Measurements from ENCODE around the gene SUN3.

DNA sequence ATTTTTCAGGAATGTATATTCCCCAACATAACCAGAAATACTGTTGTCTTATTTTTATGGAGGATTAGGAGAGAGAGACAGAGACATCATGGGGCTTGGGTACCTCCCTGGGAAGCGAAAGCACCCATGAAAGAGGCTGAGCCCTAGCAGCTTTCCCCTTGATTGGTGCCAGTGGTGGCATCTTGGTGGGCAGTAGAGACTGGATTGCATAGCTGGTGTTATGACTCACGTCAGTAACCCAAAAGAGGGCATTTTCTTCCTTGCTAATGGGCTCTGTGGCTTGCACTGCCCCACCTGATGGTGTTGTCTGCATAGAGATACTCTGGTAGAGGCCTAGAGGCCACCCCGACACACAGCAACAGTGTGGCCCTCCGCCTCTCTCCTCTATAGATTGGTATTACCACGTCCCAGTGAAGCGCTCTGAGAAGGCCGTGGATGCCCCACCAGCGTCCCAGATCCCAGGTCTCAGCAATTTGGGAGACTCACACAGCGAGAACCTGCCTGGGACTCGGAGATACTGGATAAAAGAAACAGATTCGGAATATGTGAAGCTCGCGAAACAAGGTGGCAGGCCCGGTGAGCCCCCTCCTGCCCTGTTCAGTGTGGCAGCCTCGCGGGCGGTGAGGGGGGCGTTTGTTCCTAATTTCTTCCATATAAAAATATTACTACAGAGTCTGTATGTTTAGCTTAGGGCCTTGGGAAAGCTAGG lies 12.2 kb upstream of the SUN3 start:
- TF ChIP-seq, protein P1, sequence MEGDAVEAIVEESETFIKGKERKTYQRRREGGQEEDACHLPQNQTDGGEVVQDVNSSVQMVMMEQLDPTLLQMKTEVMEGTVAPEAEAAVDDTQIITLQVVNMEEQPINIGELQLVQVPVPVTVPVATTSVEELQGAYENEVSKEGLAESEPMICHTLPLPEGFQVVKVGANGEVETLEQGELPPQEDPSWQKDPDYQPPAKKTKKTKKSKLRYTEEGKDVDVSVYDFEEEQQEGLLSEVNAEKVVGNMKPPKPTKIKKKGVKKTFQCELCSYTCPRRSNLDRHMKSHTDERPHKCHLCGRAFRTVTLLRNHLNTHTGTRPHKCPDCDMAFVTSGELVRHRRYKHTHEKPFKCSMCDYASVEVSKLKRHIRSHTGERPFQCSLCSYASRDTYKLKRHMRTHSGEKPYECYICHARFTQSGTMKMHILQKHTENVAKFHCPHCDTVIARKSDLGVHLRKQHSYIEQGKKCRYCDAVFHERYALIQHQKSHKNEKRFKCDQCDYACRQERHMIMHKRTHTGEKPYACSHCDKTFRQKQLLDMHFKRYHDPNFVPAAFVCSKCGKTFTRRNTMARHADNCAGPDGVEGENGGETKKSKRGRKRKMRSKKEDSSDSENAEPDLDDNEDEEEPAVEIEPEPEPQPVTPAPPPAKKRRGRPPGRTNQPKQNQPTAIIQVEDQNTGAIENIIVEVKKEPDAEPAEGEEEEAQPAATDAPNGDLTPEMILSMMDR (IDR thresholded peaks at IDR 0.05) = no peak
- TF ChIP-seq POLR2A (IDR thresholded peaks at IDR 0.05) (no peak), EP300 (IDR thresholded peaks at IDR 0.05) (no peak)
